Natural killer cell (primary cell): ENCODE data around the gene DCUN1D2. TPM values are rescaled to one million over a fixed set of nuclear protein-coding genes. Genes with fewer than 3 reads are reported as not detected.

Experiments
- ATAC-seq, 3 donors: fragments of 150-1000 bp in 2 of 3; fragments of 200-7000 bp in 1 of 3; cut with Tn5 transposase; 1 replicate in 1 of 3; 2 replicates in 2 of 3; pipeline ENCODE4 v1.10.0; 2021; ENCODE audit warnings: mild to moderate bottlenecking in 2 of 3, moderate library complexity in 2 of 3
- DNase-seq, 2 donors: peaks; one replicate each; pipeline versions ENCODE4 v3.0.0 to v3.0.0-alpha.2; 2013 to 2021; ENCODE audit warnings: mixed read lengths in 1 of 2
- H3K27ac ChIP-seq: one replicate; pipeline ENCODE4 v1.5.1; 2013; ENCODE audit warnings: mild to moderate bottlenecking, low read length
- H3K27me3 ChIP-seq: one replicate; pipeline ENCODE4 v1.6.1; 2013; ENCODE audit warnings: low read length; ENCODE audit not compliant: control insufficient read depth, insufficient read depth
- H3K36me3 ChIP-seq: one replicate; pipeline ENCODE4 v1.6.1; 2013; ENCODE audit warnings: low read length; ENCODE audit not compliant: control insufficient read depth, insufficient read depth
- H3K4me1 ChIP-seq: one replicate; pipeline ENCODE4 v1.6.1; 2013; ENCODE audit warnings: low read length; ENCODE audit not compliant: control insufficient read depth, insufficient read depth
- H3K4me3 ChIP-seq: one replicate; pipeline ENCODE4 v1.5.1; 2013; ENCODE audit warnings: low read length
- H3K9me3 ChIP-seq: one replicate; pipeline ENCODE4 v1.6.1; 2013; ENCODE audit warnings: low read length; ENCODE audit not compliant: control insufficient read depth, insufficient read depth
- H3K27ac Mint-ChIP-seq, 2 donors: one replicate each; pipeline ENCODE4 v1.8.0; 2022; ENCODE audit warnings: mild to moderate bottlenecking in 2 of 2, mixed read lengths in 2 of 2, moderate library complexity in 1 of 2
- H3K27me3 Mint-ChIP-seq, 2 donors: one replicate each; pipeline ENCODE4 v1.8.0; 2022; ENCODE audit warnings: low read depth in 2 of 2, mixed read lengths in 2 of 2
- H3K36me3 Mint-ChIP-seq: one replicate; pipeline ENCODE4 v1.8.0; 2022; ENCODE audit warnings: mixed read lengths
- H3K4me1 Mint-ChIP-seq, 2 donors: one replicate each; pipeline ENCODE4 v1.8.0; 2022; ENCODE audit warnings: mixed read lengths in 2 of 2
- H3K4me3 Mint-ChIP-seq: one replicate; pipeline ENCODE4 v1.8.0; 2022; ENCODE audit warnings: mild to moderate bottlenecking, moderate library complexity, mixed read lengths
- H3K9me3 Mint-ChIP-seq, 2 donors: one replicate each; pipeline ENCODE4 v1.8.0; 2022; ENCODE audit warnings: mixed read lengths in 2 of 2
- CTCF ChIP-seq: fragments of 200-600 bp; IDR thresholded peaks from one replicate; pipeline ENCODE4 v1.8.0; 2022; ENCODE audit warnings: antibody characterized with exemption
- WGBS: methylation state at CpG from one replicate; pipeline ENCODE4 v1.1.7; 2013; ENCODE audit warnings: missing lambda C conversion rate; ENCODE audit not compliant: insufficient coverage; 5-methylcytosine and 5-hydroxymethylcytosine counted together
- intact Hi-C: fragments of 100-400 bp; cut with micrococcal nuclease; formaldehyde crosslinking; loops from one replicate; pipeline ENCODE4 v1.14.2; 2022
- total RNA-seq, 4 donors: library from RNA; stranded (reverse); fragments of 120-200 nt in 1 of 4; gene quantifications; one replicate each; pipeline versions ENCODE4 v1.2.3 to v1.2.4, GENCODE V29; 2013 to 2022

Gene DCUN1D2
- total RNA-seq, 3 donors from 2014 or later (not counting 1 experiment from before 2014, with no cell fraction given) = 26.1 to 33.9 (median 27.1) TPM

DNA sequence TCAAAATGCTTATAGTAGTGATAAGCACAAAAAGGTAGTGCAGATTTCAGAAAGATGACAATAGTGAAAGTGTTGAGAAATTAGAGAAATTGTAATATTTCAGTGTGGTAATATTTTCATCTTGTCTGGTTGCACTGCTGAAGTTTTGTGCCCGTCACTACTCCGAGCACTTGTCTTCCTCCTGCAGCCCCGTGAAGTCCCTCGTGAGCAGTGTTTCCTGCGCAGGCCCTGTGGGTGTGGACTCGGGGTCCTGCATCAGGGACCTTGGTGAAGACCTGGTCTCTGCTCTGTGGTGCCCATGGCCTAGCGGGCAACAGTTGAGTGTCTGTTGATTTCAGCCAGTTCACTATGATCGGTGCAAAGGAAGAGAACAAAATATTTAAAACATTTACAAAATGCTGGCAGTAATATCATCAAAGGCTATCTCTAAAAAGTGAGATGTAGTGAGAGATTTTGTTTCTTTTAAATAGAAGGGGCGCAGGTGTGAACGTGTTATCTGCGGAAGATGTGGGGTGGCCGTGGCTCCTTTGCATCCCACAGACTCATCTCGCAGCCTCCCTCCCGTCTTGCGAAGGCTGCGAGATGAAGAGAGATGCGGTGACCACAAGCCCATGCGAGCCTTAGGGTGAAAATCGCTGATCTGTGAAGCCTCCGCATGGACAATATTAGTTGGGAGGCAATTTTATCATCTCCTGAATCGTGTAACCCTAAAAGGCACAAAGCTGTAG lies 27.7 kb upstream of the DCUN1D2 start:
- Mint-ChIP-seq H3K36me3 (no peaks in the 10 kb centered on the region), H3K27me3 (no peaks in the 10 kb centered on the region), H3K9me3 (no peaks in the 10 kb centered on the region), H3K27ac (peak overlapping the region; percentile 41 to 60), H3K4me1 (peaks cover 13 to 23% of the 10 kb centered on the region in 2 donors), H3K4me3 (peak overlapping the region; percentile 56)
- 57% methylated on average over 20 of the region's 21 CpGs for WGBS
- peak; percentile 36 to 71 (median 49) for ATAC-seq
- H3K4me1 ChIP-seq = peaks cover 6% of the 10 kb centered on the region
- no peaks in the 10 kb centered on the region for H3K9me3 ChIP-seq
- peak in 1 of 2 donors; percentile 12 for DNase-seq
- no peaks in the 10 kb centered on the region for H3K27me3 ChIP-seq
- H3K27ac ChIP-seq = no peak overlapping the region
- H3K4me3 ChIP-seq = no peak overlapping the region
- intact Hi-C loops = no loop called here
- peaks cover 4% of the 10 kb centered on the region for H3K36me3 ChIP-seq
- TF ChIP-seq CTCF = no peak

GRCh38 chr13:113514847-113515246 lies 24.3 kb upstream of the DCUN1D2 start:
- Histone ChIP-seq H3K9me3 (no peaks in the 10 kb centered on the region), H3K27me3 (no peaks in the 10 kb centered on the region), H3K36me3 (peaks cover 11% of the 10 kb centered on the region), H3K4me1 (peaks cover 6% of the 10 kb centered on the region), H3K27ac (no peak overlapping the region), H3K4me3 (no peak overlapping the region)
- no peak for TF ChIP-seq CTCF
- Mint-ChIP-seq H3K36me3 (no peaks in the 10 kb centered on the region), H3K4me3 (no peak overlapping the region), H3K27me3 (no peaks in the 10 kb centered on the region), H3K27ac (no peak overlapping the region), H3K9me3 (no peaks in the 10 kb centered on the region), H3K4me1 (peaks cover 19 to 24% of the 10 kb centered on the region in 2 donors)
- DNase-seq (no peak), ATAC-seq (no peak)
- intact Hi-C loops = no loop called here
- WGBS = 98% methylated on average over 5 of the region's 5 CpGs

DNA sequence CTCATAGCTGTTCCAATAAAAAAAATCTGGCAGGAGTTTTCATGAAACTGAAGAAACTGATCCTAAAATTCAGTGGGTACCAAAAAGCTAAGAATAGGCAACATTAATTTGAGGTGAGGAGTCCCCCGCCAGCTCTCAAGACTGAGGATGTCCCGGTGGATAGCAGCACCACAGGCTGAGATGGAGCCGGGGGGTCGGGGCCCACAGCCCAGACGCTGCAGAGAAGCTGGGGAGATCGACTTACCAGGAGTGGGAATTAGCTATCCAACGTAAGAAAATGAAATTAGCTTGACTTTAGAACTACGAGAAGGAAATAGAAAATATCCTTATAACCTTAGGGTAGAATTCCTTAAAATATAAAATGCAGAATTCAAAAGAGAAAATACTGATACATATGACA lies 23.2 kb upstream of the DCUN1D2 start:
- H3K4me1 ChIP-seq = peaks cover 6% of the 10 kb centered on the region
- 99% methylated on average over 7 of the region's 8 CpGs for WGBS
- Mint-ChIP-seq H3K36me3 (no peaks in the 10 kb centered on the region), H3K4me1 (peaks cover 23 to 24% of the 10 kb centered on the region in 2 donors), H3K27me3 (no peaks in the 10 kb centered on the region), H3K27ac (no peak overlapping the region), H3K9me3 (no peaks in the 10 kb centered on the region), H3K4me3 (no peak overlapping the region)
- H3K27me3 ChIP-seq = no peaks in the 10 kb centered on the region
- H3K4me3 ChIP-seq = no peak overlapping the region
- intact Hi-C loops = no loop called here
- H3K9me3 ChIP-seq = no peaks in the 10 kb centered on the region
- no peak for TF ChIP-seq CTCF
- ATAC-seq = no peak
- DNase-seq = no peak
- H3K36me3 ChIP-seq = peaks cover 11% of the 10 kb centered on the region
- H3K27ac ChIP-seq = no peak overlapping the region

GRCh38 chr13:113511361-113511760 lies 20.9 kb upstream of the DCUN1D2 start:
- intact Hi-C loops = no loop called here
- Histone ChIP-seq H3K4me1 (no peaks in the 10 kb centered on the region), H3K27me3 (no peaks in the 10 kb centered on the region), H3K36me3 (peaks cover 11% of the 10 kb centered on the region), H3K4me3 (no peak overlapping the region), H3K27ac (no peak overlapping the region), H3K9me3 (no peaks in the 10 kb centered on the region)
- Mint-ChIP-seq H3K27ac (no peak overlapping the region), H3K4me1 (peaks cover 13 to 19% of the 10 kb centered on the region in 2 donors), H3K4me3 (no peak overlapping the region), H3K36me3 (no peaks in the 10 kb centered on the region), H3K9me3 (no peaks in the 10 kb centered on the region), H3K27me3 (no peaks in the 10 kb centered on the region)
- DNase-seq (no peak), ATAC-seq (no peak)
- 97% methylated on average over 15 of the region's 15 CpGs for WGBS
- TF ChIP-seq CTCF = no peak
